Measurements from ENCODE around the gene FADS2.
"Not testable (repeated sequence)": the region's sequence is repeated elsewhere in the genome, so short reads cannot be mapped to it uniquely, and the experiment has no call there.

Gene FADS2

GRCh38 chr11:61868571-61869428 is 40.7 kb downstream of the FADS2 start:
- no peak for DNase-seq (ENCODE audit: low read depth)

GRCh38 chr11:61869429-61869707 is 41.3 kb downstream of the FADS2 start:
- no peak for DNase-seq (ENCODE audit: low read depth)

GRCh38 chr11:61869708-61870451 is 41.8 kb downstream of the FADS2 start:
- no peak for DNase-seq (ENCODE audit: low read depth)

GRCh38 chr11:61870541-61871031 is 42.5 kb downstream of the FADS2 start:
- no peak for DNase-seq (ENCODE audit: low read depth)

GRCh38 chr11:61871158-61871597 is 43.1 kb downstream of the FADS2 start:
- DNase-seq (ENCODE audit: low read depth), result peak; percentile 74

- DNase-seq (ENCODE audit: low read depth), result no peak
Measured at GRCh38 chr11:61872935-61873565, 45.0 kb downstream of the FADS2 start.

GRCh38 chr11:61873588-61874376 is 45.7 kb downstream of the FADS2 start:
- no peak for DNase-seq (ENCODE audit: low read depth)

GRCh38 chr11:61874377-61874809 is 46.3 kb downstream of the FADS2 start:
- no peak for DNase-seq (ENCODE audit: low read depth)

GRCh38 chr11:61874853-61875252 is 46.8 kb downstream of the FADS2 start:
- DNase-seq (ENCODE audit: low read depth), result no peak

- no peak for DNase-seq (ENCODE audit: low read depth)
Measured at GRCh38 chr11:61875698-61876097, 47.6 kb downstream of the FADS2 start.

- DNase-seq (ENCODE audit: low read depth), result no peak
Measured at GRCh38 chr11:61879152-61879551, 51.1 kb downstream of the FADS2 start.

- no peak for DNase-seq (ENCODE audit: low read depth)
Measured at GRCh38 chr11:61880031-61880430, 51.9 kb downstream of the FADS2 start.

- DNase-seq (ENCODE audit: low read depth), result no peak
Measured at GRCh38 chr11:61880454-61880853, 52.4 kb downstream of the FADS2 start.

- no peak for DNase-seq (ENCODE audit: low read depth)
Measured at GRCh38 chr11:61881397-61881796, 53.3 kb downstream of the FADS2 start.

GRCh38 chr11:61882267-61882666 is 54.2 kb downstream of the FADS2 start:
- not testable (repeated sequence) for DNase-seq (ENCODE audit: low read depth)

- DNase-seq (ENCODE audit: low read depth), result no peak
Measured at GRCh38 chr11:61882879-61883278, 54.8 kb downstream of the FADS2 start.

GRCh38 chr11:61883327-61883726 is 55.2 kb downstream of the FADS2 start:
- no peak for DNase-seq (ENCODE audit: low read depth)

GRCh38 chr11:61883947-61884346 is 55.8 kb downstream of the FADS2 start:
- DNase-seq (ENCODE audit: low read depth), result no peak

- DNase-seq (ENCODE audit: low read depth), result no peak
Measured at GRCh38 chr11:61885166-61885778, 57.2 kb downstream of the FADS2 start.

GRCh38 chr11:61885784-61886580 is 57.9 kb downstream of the FADS2 start:
- no peak for DNase-seq (ENCODE audit: low read depth)

- DNase-seq (ENCODE audit: low read depth), result no peak
Measured at GRCh38 chr11:61886643-61887042, 58.5 kb downstream of the FADS2 start.

All from fibroblast of the conjunctiva (primary cell).